H1 (cell line): ENCODE data around the gene CD34. TPM values are rescaled to one million over a fixed set of nuclear protein-coding genes. Genes with fewer than 3 reads are reported as not detected.

ENCODE experiments used
- CTCF ChIA-PET: fragments of 300-600 bp; sonication (Branson Sonifier 250); formaldehyde crosslinking; loops from one replicate; lab custom pipeline; 2021; ENCODE audit not compliant: partially characterized antibody; lab: Charles Lee
- POLR2A ChIA-PET: fragments of 300-600 bp; sonication (Branson Sonifier 250); formaldehyde crosslinking; loops from one replicate; lab custom pipeline; 2021; ENCODE audit warnings: inconsistent platforms; ENCODE audit not compliant: partially characterized antibody; lab: Charles Lee
- DNase-seq, 2 experiments: peaks; one replicate each; pipeline versions ENCODE4 v3.0.0 to v3.0.0-alpha.2; 2010 to 2022; ENCODE audit warnings: low spot score in 2 of 2, low read depth in 1 of 2, mixed read lengths in 1 of 2
- FAIRE-seq: peaks from 2 replicates; lab custom pipeline; 2011; peaks lifted over from hg19 to GRCh38; lab: Jason Lieb, UNC
- H2AFZ ChIP-seq: 2 replicates; pipeline ENCODE4 v1.8.1; 2012; ENCODE audit warnings: low read length, inconsistent platforms
- H2AK5ac ChIP-seq: 2 replicates; pipeline ENCODE4 v1.6.1; 2013; ENCODE audit warnings: low read depth, low read length
- H2BK120ac ChIP-seq: replicated peaks from 2 replicates; pipeline ENCODE3; 2013; ENCODE audit warnings: low read depth, low read length, inconsistent platforms
- H2BK12ac ChIP-seq: 2 replicates; pipeline ENCODE4 v1.6.1; 2013; ENCODE audit warnings: low read depth, low read length
- H2BK15ac ChIP-seq: 2 replicates; pipeline ENCODE4 v1.6.1; 2013; ENCODE audit warnings: low read length
- H2BK20ac ChIP-seq: 2 replicates; pipeline ENCODE4 v1.6.1; 2013; ENCODE audit warnings: low read length
- H2BK5ac ChIP-seq: 2 replicates; pipeline ENCODE4 v1.6.1; 2013; ENCODE audit warnings: low read depth, low read length
- H3K14ac ChIP-seq: 2 replicates; pipeline ENCODE4 v1.6.1; 2013; ENCODE audit warnings: inconsistent platforms; ENCODE audit not compliant: insufficient read length
- H3K18ac ChIP-seq: 2 replicates; pipeline ENCODE4 v1.6.1; 2013; ENCODE audit warnings: low read length; ENCODE audit errors: extremely low read depth
- H3K23ac ChIP-seq: 2 replicates; pipeline ENCODE4 v1.6.1; 2013; ENCODE audit warnings: inconsistent platforms; ENCODE audit not compliant: insufficient read length
- H3K23me2 ChIP-seq: 2 replicates; pipeline ENCODE4 v1.6.1; 2013; ENCODE audit warnings: low read depth, low read length
- H3K27ac ChIP-seq: 2 replicates; pipeline ENCODE4 v1.6.1; 2011; ENCODE audit warnings: low read depth, low read length, inconsistent platforms
- H3K27me3 ChIP-seq, 4 experiments: replicated peaks in 1 of 4; 1 replicate in 1 of 4; 2 replicates in 3 of 4; pipeline versions ENCODE4 v1.6.1 to v1.8.1; 2011 to 2013; ENCODE audit warnings: low read length in 3 of 4, mild to moderate bottlenecking in 3 of 4, inconsistent platforms in 2 of 4, mixed read lengths in 2 of 4, moderate library complexity in 1 of 4; ENCODE audit not compliant: control insufficient read depth in 3 of 4, insufficient read depth in 3 of 4; ENCODE audit errors: extremely low read depth in 1 of 4
- H3K36me3 ChIP-seq, 4 experiments: 2 replicates each; pipeline versions ENCODE4 v1.6.1 to v1.8.1; 2011 to 2013; ENCODE audit warnings: mild to moderate bottlenecking in 4 of 4, low read length in 3 of 4, moderate library complexity in 2 of 4, control low read depth in 1 of 4, inconsistent platforms in 1 of 4; ENCODE audit not compliant: insufficient read depth in 4 of 4, control insufficient read depth in 2 of 4
- H3K4ac ChIP-seq: replicated peaks from 2 replicates; pipeline ENCODE3; 2013; ENCODE audit warnings: low read length, low read depth, mixed read lengths, inconsistent platforms; ENCODE audit not compliant: insufficient read length
- H3K4me1 ChIP-seq, 4 experiments: replicated peaks in 1 of 4; 1 replicate in 1 of 4; 2 replicates in 3 of 4; pipeline versions ENCODE4 v1.6.1 to v1.8.1; 2011 to 2013; ENCODE audit warnings: low read length in 3 of 4, inconsistent platforms in 2 of 4, mixed read lengths in 1 of 4; ENCODE audit not compliant: insufficient read depth in 4 of 4, control insufficient read depth in 3 of 4
- H3K4me2 ChIP-seq, 2 experiments: 2 replicates each; pipeline versions ENCODE4 v1.6.1 to v1.8.1; 2011 to 2013; ENCODE audit warnings: low read depth in 2 of 2, low read length in 2 of 2, control low read depth in 1 of 2, inconsistent platforms in 1 of 2, mild to moderate bottlenecking in 1 of 2; ENCODE audit not compliant: insufficient read depth in 1 of 2
- H3K4me3 ChIP-seq, 4 experiments: fragments of 200-600, 300-600 bp in 1 of 4; sonication (generic), shearing (Covaris generic), sonication (Bioruptor Twin) in 1 of 4; 2 replicates each; pipeline versions ENCODE4 v1.5.1 to v1.8.1; 2011 to 2016; ENCODE audit warnings: low read length in 4 of 4, low read depth in 3 of 4, control low read depth in 2 of 4, inconsistent platforms in 2 of 4, mild to moderate bottlenecking in 2 of 4, mixed read lengths in 1 of 4, moderate library complexity in 1 of 4; ENCODE audit not compliant: insufficient read depth in 2 of 4; ENCODE audit errors: extremely low read depth in 1 of 4
- H3K56ac ChIP-seq: replicated peaks from 2 replicates; pipeline ENCODE3; 2013; ENCODE audit warnings: low read depth, mild to moderate bottlenecking, mixed read lengths, low read length, inconsistent platforms; ENCODE audit not compliant: insufficient read length
- H3K79me1 ChIP-seq: 2 replicates; pipeline ENCODE4 v1.6.1; 2013; ENCODE audit warnings: low read depth, low read length, control low read depth
- H3K79me2 ChIP-seq, 2 experiments: 2 replicates each; pipeline versions ENCODE4 v1.6.1 to v1.8.1; 2012 to 2013; ENCODE audit warnings: low read length in 2 of 2, mild to moderate bottlenecking in 2 of 2, inconsistent platforms in 1 of 2; ENCODE audit not compliant: insufficient read depth in 2 of 2, control insufficient read depth in 1 of 2
- H3K9ac ChIP-seq, 4 experiments: replicated peaks in 1 of 4; 1 replicate in 1 of 4; 2 replicates in 3 of 4; pipeline versions ENCODE4 v1.6.1 to v1.8.1; 2011 to 2013; ENCODE audit warnings: low read depth in 3 of 4, low read length in 3 of 4, control low read depth in 2 of 4, mild to moderate bottlenecking in 2 of 4, moderate library complexity in 2 of 4, inconsistent platforms in 1 of 4; ENCODE audit errors: extremely low read depth in 1 of 4
- H3K9me3 ChIP-seq, 2 experiments: 2 replicates each; pipeline versions ENCODE4 v1.6.1 to v1.8.1; 2012 to 2013; ENCODE audit warnings: mild to moderate bottlenecking in 2 of 2, moderate library complexity in 2 of 2, control low read depth in 1 of 2, inconsistent platforms in 1 of 2, low read depth in 1 of 2, low read length in 1 of 2, mixed read lengths in 1 of 2; ENCODE audit not compliant: insufficient read depth in 2 of 2
- H4K20me1 ChIP-seq, 2 experiments: replicated peaks in 1 of 2; 2 replicates each; pipeline versions ENCODE3 to v1.8.1; 2011 to 2013; ENCODE audit warnings: inconsistent platforms in 2 of 2, low read length in 2 of 2, mild to moderate bottlenecking in 1 of 2; ENCODE audit not compliant: insufficient read depth in 2 of 2, control insufficient read depth in 1 of 2
- H4K5ac ChIP-seq: 2 replicates; pipeline ENCODE4 v1.6.1; 2013; ENCODE audit warnings: low read length, low read depth, mixed read lengths, inconsistent platforms; ENCODE audit not compliant: insufficient read length
- H4K8ac ChIP-seq: 2 replicates; pipeline ENCODE4 v1.8.0; 2013; ENCODE audit warnings: mild to moderate bottlenecking, moderate library complexity, low read length, inconsistent platforms; ENCODE audit not compliant: insufficient read depth; ENCODE audit errors: extremely low read depth
- H4K91ac ChIP-seq: replicated peaks from 2 replicates; pipeline ENCODE3; 2013; ENCODE audit warnings: low read length, mixed read lengths, inconsistent platforms; ENCODE audit not compliant: insufficient read length
- CHD1 ChIP-seq: IDR thresholded peaks from 2 replicates; pipeline ENCODE4 v1.6.1; 2012; ENCODE audit warnings: low read depth, low read length, improper control_type of control experiment
- EZH2 ChIP-seq: fragments of 200-600 bp; sonication (generic); IDR thresholded peaks from 2 replicates; pipeline ENCODE4 v1.7.1; 2012; ENCODE audit warnings: low read depth, mild to moderate bottlenecking, moderate library complexity, low read length, inconsistent platforms; ENCODE audit not compliant: severe bottlenecking
- GABPA ChIP-seq: IDR thresholded peaks from 2 replicates; pipeline ENCODE4 v1.6.1; 2011; ENCODE audit warnings: mild to moderate bottlenecking, low read length, moderate library complexity, borderline replicate concordance; ENCODE audit not compliant: insufficient read depth
- TEAD4 ChIP-seq: IDR thresholded peaks from 2 replicates; pipeline ENCODE4 v1.6.1; 2012; ENCODE audit warnings: low read depth, low read length, inconsistent platforms, mixed read lengths
- WGBS, 2 experiments: shearing (Covaris generic) in 1 of 2; methylation state at CpG; one replicate each; pipeline versions ENCODE4 v1.1.6 to v1.1.7; 2013 to 2015; ENCODE audit warnings: low lambda C conversion rate in 2 of 2, mixed read lengths in 2 of 2, inconsistent platforms in 1 of 2, low coverage in 1 of 2, missing lambda C conversion rate in 1 of 2; ENCODE audit not compliant: insufficient replicate concordance in 2 of 2, insufficient coverage in 1 of 2, insufficient read length in 1 of 2; ENCODE audit errors: extremely low coverage in 1 of 2, missing lambda C conversion rate in 1 of 2; 5-methylcytosine and 5-hydroxymethylcytosine counted together
- polyA plus RNA-seq, 7 experiments: library from polyadenylated mRNA; depleted of rRNA in 3 of 7; stranded (reverse) in 5 of 7; unstranded in 2 of 7; fragments of >200 nt in 5 of 7; fragments of 200-250 nt in 2 of 7; gene quantifications; 1 replicate in 5 of 7; 2 replicates in 1 of 7; 4 replicates in 1 of 7; pipeline versions ENCODE4 v1.2.1 to v1.2.3, GENCODE V29; 2011 to 2013; ENCODE audit warnings: missing spikeins in 2 of 7, mixed read lengths in 2 of 7
- total RNA-seq: library from RNA; stranded (reverse); fragmentation: NEBNext Ultra II Directional; extraction: Animal tissue kit (Norgen Biotek cat#: 25700); gene quantifications from 2 replicates; pipeline ENCODE4 v1.2.1, GENCODE V29; 2021

Gene CD34
- total and polyA plus RNA-seq, 2 of the 8 experiments (the other 6 are each of a cell fraction or from before 2014, with no cell fraction given): 0.39 to 0.54 TPM

- H3K27me3 ChIP-seq: no peaks in the 10 kb centered on the region
- H4K91ac ChIP-seq: no peak overlapping the region
- WGBS, 2 experiments: 77% methylated on average over 3 of the region's 3 CpGs; no CpG with 5 or more reads in 1 of the 2 experiments
- H2BK5ac ChIP-seq: no peak overlapping the region
- H2BK20ac ChIP-seq: no peak overlapping the region
- no peak overlapping the region for H3K23ac ChIP-seq
- H3K56ac ChIP-seq: no peak overlapping the region
- TF ChIP-seq EZH2: no peak
- TF ChIP-seq GABPA: no peak
- TF ChIP-seq TEAD4: no peak
- no peak for TF ChIP-seq CHD1
- TF ChIP-seq, all 59 proteins: peak for 0
- Histone ChIP-seq H3K4me1 (no peaks in the 10 kb centered on the region), H4K8ac (no peak overlapping the region), H3K79me2 (no peaks in the 10 kb centered on the region), H3K4me3 (no peak overlapping the region), H3K9ac (no peak overlapping the region), H3K27ac (no peak overlapping the region), H3K23me2 (no peaks in the 10 kb centered on the region), H3K79me1 (no peaks in the 10 kb centered on the region), H3K4me2 (no peak overlapping the region), H2BK120ac (no peak overlapping the region), H4K5ac (no peak overlapping the region), H3K36me3 (no peaks in the 10 kb centered on the region), H2BK15ac (no peak overlapping the region), H4K20me1 (no peaks in the 10 kb centered on the region), H2AFZ (no peak overlapping the region), H3K18ac (no peak overlapping the region), H2AK5ac (no peak overlapping the region), H2BK12ac (no peak overlapping the region), H3K14ac (no peak overlapping the region), H3K9me3 (0 out of 4 replicates have a peak, but pooled peaks cover 0 to 4% of the 10 kb centered on the region in 2 experiments), H3K4ac (no peak overlapping the region)
- FAIRE-seq: no peak
- DNase-seq: no peak
- POLR2A ChIA-PET: no interaction called here
- CTCF ChIA-PET: interaction anchor here (0.6 to 3.7 kb wide), 3 partner anchors 10 to 51 kb away, joined by 3 to 17 read pairs (median 5); no protein-coding TSS in a partner anchor
These were observed 26.3 kb upstream of the CD34 start for GRCh38 chr1:207937204-207937603.
